GM21529 (cell line): ENCODE data around the gene SLCO3A1.

Experiments used
- ATAC-seq: cut with Tn5 transposase; IDR thresholded peaks from one replicate; pipeline ENCODE4 v1.9.1; 2021; ENCODE audit not compliant: unreplicated experiment

SLCO3A1 gene

GRCh38 chr15:92118162-92118935 lies 264.8 kb downstream of the SLCO3A1 start:
- ATAC-seq, result no peak

- no peak for ATAC-seq
Measured at GRCh38 chr15:92118936-92119325, 265.4 kb downstream of the SLCO3A1 start.

GRCh38 chr15:92120094-92120795 lies 266.7 kb downstream of the SLCO3A1 start:
- no peak for ATAC-seq

- ATAC-seq, result no peak
Measured at GRCh38 chr15:92121047-92121446, 267.5 kb downstream of the SLCO3A1 start.

GRCh38 chr15:92122259-92122658 lies 268.8 kb downstream of the SLCO3A1 start:
- no peak for ATAC-seq

- no peak for ATAC-seq
Measured at GRCh38 chr15:92123962-92124656, 270.6 kb downstream of the SLCO3A1 start.

- ATAC-seq, result no peak
Measured at GRCh38 chr15:92124657-92125010, 271.1 kb downstream of the SLCO3A1 start.

GRCh38 chr15:92128788-92129187 lies 275.3 kb downstream of the SLCO3A1 start:
- no peak for ATAC-seq

GRCh38 chr15:92130244-92130643 lies 276.7 kb downstream of the SLCO3A1 start:
- ATAC-seq, result no peak

GRCh38 chr15:92130906-92131305 lies 277.4 kb downstream of the SLCO3A1 start:
- ATAC-seq, result no peak

- no peak for ATAC-seq
Measured at GRCh38 chr15:92132982-92133755, 279.7 kb downstream of the SLCO3A1 start.

GRCh38 chr15:92140796-92141195 lies 287.3 kb downstream of the SLCO3A1 start:
- no peak for ATAC-seq

- no peak for ATAC-seq
Measured at GRCh38 chr15:92141607-92142006, 288.1 kb downstream of the SLCO3A1 start.

GRCh38 chr15:92142242-92143232 lies 289.0 kb downstream of the SLCO3A1 start:
- no peak for ATAC-seq

- ATAC-seq, result no peak
Measured at GRCh38 chr15:92143765-92144164, 290.3 kb downstream of the SLCO3A1 start.

- no peak for ATAC-seq
Measured at GRCh38 chr15:92146511-92147150, 293.1 kb downstream of the SLCO3A1 start.

- no peak for ATAC-seq
Measured at GRCh38 chr15:92149029-92149428, 295.5 kb downstream of the SLCO3A1 start.

- no peak for ATAC-seq
Measured at GRCh38 chr15:92149465-92149864, 296.0 kb downstream of the SLCO3A1 start.

- ATAC-seq, result no peak
Measured at GRCh38 chr15:92151168-92151567, 297.7 kb downstream of the SLCO3A1 start.
